Activated T-cell treated with anti-CD3 and anti-CD28 coated beads for 1 hour (primary cell): ENCODE measurements around the gene INO80E.

ENCODE experiments used
- DNase-seq: peaks from one replicate; pipeline ENCODE4 v3.0.0-alpha.2; 2020; ENCODE audit warnings: low read depth

The INO80E gene

GRCh38 chr16:29993191-29993902 lies 2.7 kb upstream of the INO80E start:
- DNase-seq, result no peak

GRCh38 chr16:29993903-29994599 lies 2.0 kb upstream of the INO80E start:
- no peak for DNase-seq

- DNase-seq, result no peak
Observed at GRCh38 chr16:29994600-29995323, 1.3 kb upstream of the INO80E start.

- DNase-seq, result peak; percentile 81
Observed at GRCh38 chr16:29995324-29995910, 624 bp upstream of the INO80E start, which contains the start of gene HIRIP3. HIRIP3 (minus strand) TSS chr16:29995617; CDS start chr16:29995605, 12 bp downstream.

GRCh38 chr16:29996766-29997250 lies 767 bp downstream of the INO80E start:
- no peak for DNase-seq

GRCh38 chr16:29999605-30000004 lies 3.6 kb downstream of the INO80E start:
- no peak for DNase-seq

- DNase-seq, result no peak
Observed at GRCh38 chr16:30000735-30001631, 4.9 kb downstream of the INO80E start.

- DNase-seq, result no peak
Observed at GRCh38 chr16:30002614-30003346, 6.7 kb downstream of the INO80E start.

GRCh38 chr16:30003670-30004423 lies 7.8 kb downstream of the INO80E start:
- DNase-seq, result no peak

- no peak for DNase-seq
Observed at GRCh38 chr16:30004424-30004776, 8.4 kb downstream of the INO80E start.

GRCh38 chr16:30004811-30005242 lies 8.8 kb downstream of the INO80E start:
- no peak for DNase-seq

- peak; percentile 26 for DNase-seq
Observed at GRCh38 chr16:30005341-30006094, 9.5 kb downstream of the INO80E start.

- DNase-seq, result no peak
Observed at GRCh38 chr16:30006095-30006473, 10.0 kb downstream of the INO80E start.

GRCh38 chr16:30006659-30007377 lies 10.8 kb downstream of the INO80E start:
- no peak for DNase-seq

- DNase-seq, result no peak
Observed at GRCh38 chr16:30007378-30007895, 11.4 kb downstream of the INO80E start.

- DNase-seq, result no peak
Observed at GRCh38 chr16:30009085-30009862, 13.2 kb downstream of the INO80E start.
